ENCODE results near the gene GRIK1.

GRCh38 chr21:29801122-29801521 is 138.7 kb downstream of the GRIK1 start:
- TF ChIP-seq POLR2A (IDR thresholded peaks at IDR 0.05), result no peak
- TF ChIP-seq, protein P1, sequence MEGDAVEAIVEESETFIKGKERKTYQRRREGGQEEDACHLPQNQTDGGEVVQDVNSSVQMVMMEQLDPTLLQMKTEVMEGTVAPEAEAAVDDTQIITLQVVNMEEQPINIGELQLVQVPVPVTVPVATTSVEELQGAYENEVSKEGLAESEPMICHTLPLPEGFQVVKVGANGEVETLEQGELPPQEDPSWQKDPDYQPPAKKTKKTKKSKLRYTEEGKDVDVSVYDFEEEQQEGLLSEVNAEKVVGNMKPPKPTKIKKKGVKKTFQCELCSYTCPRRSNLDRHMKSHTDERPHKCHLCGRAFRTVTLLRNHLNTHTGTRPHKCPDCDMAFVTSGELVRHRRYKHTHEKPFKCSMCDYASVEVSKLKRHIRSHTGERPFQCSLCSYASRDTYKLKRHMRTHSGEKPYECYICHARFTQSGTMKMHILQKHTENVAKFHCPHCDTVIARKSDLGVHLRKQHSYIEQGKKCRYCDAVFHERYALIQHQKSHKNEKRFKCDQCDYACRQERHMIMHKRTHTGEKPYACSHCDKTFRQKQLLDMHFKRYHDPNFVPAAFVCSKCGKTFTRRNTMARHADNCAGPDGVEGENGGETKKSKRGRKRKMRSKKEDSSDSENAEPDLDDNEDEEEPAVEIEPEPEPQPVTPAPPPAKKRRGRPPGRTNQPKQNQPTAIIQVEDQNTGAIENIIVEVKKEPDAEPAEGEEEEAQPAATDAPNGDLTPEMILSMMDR (IDR thresholded peaks at IDR 0.05), result no peak

All from thyroid gland (tissue), 4 donors.